IMR-90 (cell line): ENCODE measurements around the gene KCNV2. TPM values are rescaled to one million over a fixed set of nuclear protein-coding genes. Genes with fewer than 3 reads are reported as not detected.

ENCODE experiments used
- ATAC-seq: fragments of 200-7000 bp; cut with Tn5 transposase; 2 replicates; pipeline ENCODE4 v1.9.1; 2020; ENCODE audit warnings: low read depth, mild to moderate bottlenecking, moderate library complexity
- BruUV-seq: library from RNA; stranded (reverse); fragments of 400-500 nt; replicated peaks from 2 replicates; lab custom pipeline; 2021; lab: Mats Ljungman, UMichigan
- CTCF ChIA-PET: fragments of 300-600 bp; formaldehyde crosslinking; extraction: SDS; loops from one replicate; lab custom pipeline; 2021; ENCODE audit warnings: antibody characterized with exemption; lab: Yijun Ruan, JAX
- POLR2A ChIA-PET: fragments of 300-600 bp; sonication (Branson Sonifier 250); formaldehyde crosslinking; loops from one replicate; lab custom pipeline; 2022; ENCODE audit warnings: antibody characterized with exemption; ENCODE audit not compliant: unreplicated experiment; lab: Charles Lee
- DNase-seq: peaks from one replicate; pipeline ENCODE4 v3.0.0; 2013
- H2AFZ ChIP-seq: replicated peaks from 2 replicates; pipeline ENCODE3; 2013; ENCODE audit warnings: low read length, mild to moderate bottlenecking; ENCODE audit not compliant: poor library complexity
- H2AK5ac ChIP-seq: 2 replicates; pipeline ENCODE4 v1.6.1; 2013; ENCODE audit warnings: low read depth, low read length, inconsistent platforms
- H2AK9ac ChIP-seq: replicated peaks from 2 replicates; pipeline ENCODE3; 2013; ENCODE audit warnings: mild to moderate bottlenecking, low read depth, low read length, moderate library complexity; ENCODE audit not compliant: poor library complexity
- H2BK120ac ChIP-seq: 2 replicates; pipeline ENCODE4 v1.6.1; 2013; ENCODE audit warnings: low read depth, low read length, inconsistent platforms
- H2BK15ac ChIP-seq: 3 replicates; pipeline ENCODE4 v1.6.1; 2013; ENCODE audit warnings: low read depth, low read length, inconsistent platforms
- H2BK20ac ChIP-seq: 2 replicates; pipeline ENCODE4 v1.6.1; 2013; ENCODE audit warnings: low read depth, mild to moderate bottlenecking, inconsistent platforms, low read length, moderate library complexity
- H2BK5ac ChIP-seq: 2 replicates; pipeline ENCODE4 v1.6.1; 2013; ENCODE audit warnings: mild to moderate bottlenecking, low read depth, low read length, inconsistent platforms; ENCODE audit not compliant: poor library complexity, severe bottlenecking
- H3K14ac ChIP-seq: replicated peaks from 2 replicates; pipeline ENCODE4 v1.6.1; 2013; ENCODE audit warnings: low read depth, low read length, inconsistent platforms
- H3K18ac ChIP-seq: 2 replicates; pipeline ENCODE4 v1.6.1; 2013; ENCODE audit warnings: low read depth, low read length, control low read depth
- H3K23ac ChIP-seq: 2 replicates; pipeline ENCODE4 v1.6.1; 2013; ENCODE audit warnings: low read depth, low read length, inconsistent platforms
- H3K27ac ChIP-seq: 2 replicates; pipeline ENCODE4 v1.5.1; 2013; ENCODE audit warnings: mild to moderate bottlenecking, control low read depth, low read length; ENCODE audit not compliant: insufficient read depth
- H3K27me3 ChIP-seq: 2 replicates; pipeline ENCODE4 v1.6.1; 2013; ENCODE audit warnings: low read length; ENCODE audit not compliant: control insufficient read depth, insufficient read depth
- H3K36me3 ChIP-seq: 2 replicates; pipeline ENCODE4 v1.6.1; 2013; ENCODE audit warnings: low read length, mixed read lengths; ENCODE audit not compliant: control insufficient read depth, insufficient read depth
- H3K4ac ChIP-seq: 2 replicates; pipeline ENCODE4 v1.6.1; 2013; ENCODE audit warnings: low read depth, low read length, inconsistent platforms
- H3K4me1 ChIP-seq: 2 replicates; pipeline ENCODE4 v1.6.1; 2013; ENCODE audit warnings: low read length, mixed read lengths; ENCODE audit not compliant: control insufficient read depth, insufficient read depth
- H3K4me2 ChIP-seq: 2 replicates; pipeline ENCODE4 v1.6.1; 2013; ENCODE audit warnings: low read depth, mild to moderate bottlenecking, control low read depth, low read length, moderate library complexity
- H3K4me3 ChIP-seq: 2 replicates; pipeline ENCODE4 v1.5.1; 2013; ENCODE audit warnings: low read depth, mild to moderate bottlenecking, control low read depth, low read length, moderate library complexity; ENCODE audit not compliant: insufficient read depth
- H3K56ac ChIP-seq: 2 replicates; pipeline ENCODE4 v1.6.1; 2013; ENCODE audit warnings: low read length, inconsistent platforms; ENCODE audit not compliant: insufficient read depth; ENCODE audit errors: extremely low read depth
- H3K79me1 ChIP-seq, 2 experiments: 2 replicates each; pipeline ENCODE4 v1.6.1; 2013; ENCODE audit warnings: low read length in 2 of 2, inconsistent platforms in 1 of 2, low read depth in 1 of 2
- H3K9ac ChIP-seq: 2 replicates; pipeline ENCODE4 v1.6.1; 2013; ENCODE audit warnings: low read depth, low read length, control low read depth
- H3K9me1 ChIP-seq: 2 replicates; pipeline ENCODE4 v1.6.1; 2013; ENCODE audit warnings: low read length, inconsistent platforms; ENCODE audit not compliant: insufficient read depth
- H3K9me3 ChIP-seq: 2 replicates; pipeline ENCODE4 v1.6.1; 2013; ENCODE audit warnings: low read length; ENCODE audit not compliant: control insufficient read depth, insufficient read depth
- H4K20me1 ChIP-seq: 2 replicates; pipeline ENCODE4 v1.6.1; 2013; ENCODE audit warnings: low read length, inconsistent platforms; ENCODE audit not compliant: insufficient read depth
- H4K5ac ChIP-seq: 2 replicates; pipeline ENCODE4 v1.6.1; 2013; ENCODE audit warnings: mild to moderate bottlenecking, low read depth, low read length, control low read depth
- H4K8ac ChIP-seq, 2 experiments: 2 replicates each; pipeline ENCODE4 v1.6.1; 2013; ENCODE audit warnings: low read depth in 2 of 2, low read length in 2 of 2, control low read depth in 1 of 2, inconsistent platforms in 1 of 2
- H4K91ac ChIP-seq: 2 replicates; pipeline ENCODE4 v1.6.1; 2013; ENCODE audit warnings: low read depth, low read length, inconsistent platforms; ENCODE audit not compliant: insufficient read depth
- BHLHE40 ChIP-seq: fragments of 150-350 bp; IDR thresholded peaks from 2 replicates; pipeline ENCODE4 v1.6.1; 2016; ENCODE audit warnings: mild to moderate bottlenecking, low read depth, low read length
- CEBPB ChIP-seq: IDR thresholded peaks from 2 replicates; pipeline ENCODE4 v1.6.1; 2012; ENCODE audit warnings: low read depth, low read length, improper control_type of control experiment
- CHD1 ChIP-seq: IDR thresholded peaks from 2 replicates; pipeline ENCODE4 v1.6.1; 2012; ENCODE audit warnings: low read depth, low read length, improper control_type of control experiment
- CTCF ChIP-seq: conservative IDR thresholded peaks from 2 replicates; pipeline ENCODE4 v1.5.1; 2012; ENCODE audit warnings: mild to moderate bottlenecking, low read depth, low read length, improper control_type of control experiment
- ELK1 ChIP-seq: fragments of 150-350 bp; IDR thresholded peaks from 2 replicates; pipeline ENCODE4 v1.6.1; 2016; ENCODE audit warnings: low read depth, mild to moderate bottlenecking, low read length, moderate library complexity, borderline replicate concordance
- FOS ChIP-seq: fragments of 150-350 bp; IDR thresholded peaks from 2 replicates; pipeline ENCODE4 v1.6.1; 2016; ENCODE audit warnings: low read depth, low read length
- MAFK ChIP-seq: IDR thresholded peaks from 2 replicates; pipeline ENCODE4 v1.6.1; 2012; ENCODE audit warnings: low read depth, low read length, improper control_type of control experiment
- MAZ ChIP-seq: IDR thresholded peaks from 2 replicates; pipeline ENCODE4 v1.6.1; 2012; ENCODE audit warnings: low read depth, mild to moderate bottlenecking, low read length, improper control_type of control experiment, moderate library complexity, borderline replicate concordance
- MXI1 ChIP-seq: IDR thresholded peaks from 2 replicates; pipeline ENCODE4 v1.6.1; 2012; ENCODE audit warnings: low read depth, mild to moderate bottlenecking, low read length, moderate library complexity, borderline replicate concordance
- POLR2A ChIP-seq: IDR thresholded peaks from 2 replicates; pipeline ENCODE4 v1.6.1; 2012; ENCODE audit warnings: mild to moderate bottlenecking, low read depth, low read length
- RAD21 ChIP-seq: IDR thresholded peaks from 2 replicates; pipeline ENCODE4 v1.6.1; 2012; ENCODE audit warnings: low read length, improper control_type of control experiment
- RCOR1 ChIP-seq: IDR thresholded peaks from 2 replicates; pipeline ENCODE4 v1.6.1; 2012; ENCODE audit warnings: mild to moderate bottlenecking, low read length, improper control_type of control experiment; ENCODE audit not compliant: insufficient replicate concordance
- RFX5 ChIP-seq: IDR thresholded peaks from 2 replicates; pipeline ENCODE4 v1.8.0; 2012; ENCODE audit warnings: low read depth, mild to moderate bottlenecking, low read length, moderate library complexity
- SMC3 ChIP-seq: fragments of 150-350 bp; IDR thresholded peaks from 2 replicates; pipeline ENCODE4 v1.6.1; 2016; ENCODE audit warnings: low read depth, mild to moderate bottlenecking, antibody characterized with exemption, low read length, moderate library complexity
- USF2 ChIP-seq: fragments of 150-350 bp; IDR thresholded peaks from 2 replicates; pipeline ENCODE4 v1.6.1; 2017; ENCODE audit warnings: mild to moderate bottlenecking, antibody characterized with exemption, low read length, low read depth
- WGBS, 2 experiments: methylation state at CpG; one replicate each; pipeline versions ENCODE4 v1.1.5 to v1.1.7; 2013; ENCODE audit warnings: missing lambda C conversion rate in 2 of 2; ENCODE audit not compliant: insufficient read length in 1 of 2; ENCODE audit errors: extremely low coverage in 2 of 2; 5-methylcytosine and 5-hydroxymethylcytosine counted together
- dilution Hi-C: fragments of 300-500 bp; cut with HindIII; formaldehyde crosslinking; loops from one replicate; pipeline ENCODE4 v1.14.3; 2018; ENCODE audit warnings: low sequenced_read_pairs; ENCODE audit not compliant: unreplicated experiment
- in situ Hi-C: fragments of 300-500 bp; cut with MboI; formaldehyde crosslinking; loops from 3 replicates; pipeline ENCODE4 v1.14.3; 2019; ENCODE audit warnings: low sequenced_read_pairs, inconsistent platforms, mixed read lengths
- intact Hi-C: fragments of 100-400 bp; cut with micrococcal nuclease; formaldehyde crosslinking; loops from 2 replicates; pipeline ENCODE4 v1.10.0; 2022
- polyA plus RNA-seq, 3 experiments: library from polyadenylated mRNA; depleted of rRNA; stranded (reverse); fragments of >200 nt; gene quantifications; 2 replicates each; pipeline ENCODE4 v1.2.3, GENCODE V29; 2012; ENCODE audit warnings: low replicate concordance in 1 of 3
- total RNA-seq: library from RNA; depleted of rRNA; stranded (reverse); fragments of >200 nt; gene quantifications from 2 replicates; pipeline ENCODE4 v1.2.3, GENCODE V29; 2012

KCNV2 gene
- total and polyA plus RNA-seq, 2 of the 4 experiments (the other 2 are of a cell fraction), result not detected

- intact Hi-C loops, result loop anchor here (5.0 to 10.0 kb wide), 3 partner anchors 234 to 712 kb away; partner anchors contain the start of gene SMARCA2
- Histone ChIP-seq H3K36me3 (no peaks in the 10 kb centered on the region), H2BK15ac (0 out of 3 replicates have a peak overlapping the region, but pooled peaks have one; percentile 31), H3K14ac (no peak overlapping the region), H3K4me3 (no peak overlapping the region), H2BK120ac (no peak overlapping the region), H4K5ac (no peak overlapping the region), H4K91ac (no peak overlapping the region), H3K23ac (no peak overlapping the region), H3K9me1 (peaks cover 7% of the 10 kb centered on the region), H3K79me1 (no peaks in the 10 kb centered on the region), H2AK9ac (no peak overlapping the region), H3K9me3 (no peaks in the 10 kb centered on the region), H4K20me1 (no peaks in the 10 kb centered on the region), H3K9ac (no peak overlapping the region), H4K8ac (no peak overlapping the region), H2BK20ac (no peak overlapping the region; the same call in 1 of the 2 replicates), H3K4me2 (no peak overlapping the region), H3K4ac (no peak overlapping the region), H3K27me3 (no peaks in the 10 kb centered on the region), H3K18ac (no peak overlapping the region), H3K56ac (no peak overlapping the region), H3K27ac (no peak overlapping the region), H3K4me1 (peaks cover 8% of the 10 kb centered on the region), H2BK5ac (peak overlapping the region; percentile 9), H2AK5ac (no peak overlapping the region), H2AFZ (no peak overlapping the region)
- ATAC-seq, result no peak
- BruUV-seq, result no TSS peak
- in situ Hi-C loops, result loop anchor here (10.0 kb wide), 2 partner anchors 492 to 592 kb away; no protein-coding TSS in a partner anchor
- WGBS, 2 experiments, result no CpG with 5 or more reads among the region's 13 CpGs
- ChIA-PET CTCF (no interaction called here), POLR2A (no interaction called here)
- peak; percentile 45 for DNase-seq
- dilution Hi-C loops, result no loop called here
- TF ChIP-seq SMC3 (no peak), POLR2A (no peak), RCOR1 (no peak), CEBPB (no peak), MAFK (no peak), USF2 (no peak), CHD1 (no peak), RAD21 (no peak), BHLHE40 (no peak), RFX5 (no peak), FOS (no peak), ELK1 (no peak), MXI1 (no peak), CTCF (no peak), MAZ (no peak)
Observed at GRCh38 chr9:2726650-2727340, 9.5 kb downstream of the KCNV2 start.
